HCT116 (cell line): Measurements from ENCODE around the gene RNASEH2B. TPM values are rescaled to one million over a fixed set of nuclear protein-coding genes. Genes with fewer than 3 reads are reported as not detected.

Experiments
- ATAC-seq: fragments of 200-7000 bp; cut with Tn5 transposase; 2 replicates; pipeline ENCODE4 v1.9.1; 2020; ENCODE audit warnings: mild to moderate bottlenecking, moderate library complexity
- BruUV-seq: library from RNA; stranded (reverse); fragments of 400-500 nt; replicated peaks from 2 replicates; lab custom pipeline; 2021; lab: Mats Ljungman, UMichigan
- CTCF ChIA-PET: fragments of 300-600 bp; sonication (Branson Sonifier 250); formaldehyde crosslinking; loops from one replicate; lab custom pipeline; 2021; ENCODE audit warnings: antibody characterized with exemption; lab: Charles Lee
- POLR2A ChIA-PET: fragments of 300-600, 350-600 bp; sonication (Branson Sonifier 250); formaldehyde crosslinking; loops from one replicate; lab custom pipeline; 2021; ENCODE audit warnings: antibody characterized with exemption; lab: Charles Lee
- RAD21 ChIA-PET, 2 experiments: fragments of 300-600 bp; sonication (Branson Sonifier 250); formaldehyde crosslinking; loops; one replicate each; lab custom pipeline; 2023; ENCODE audit warnings: low total read pairs in 2 of 2; ENCODE audit not compliant: uncharacterized antibody in 2 of 2, unreplicated experiment in 2 of 2, low non-redundant PET in 1 of 2; lab: Charles Lee
- DNase-seq: peaks from one replicate; pipeline ENCODE4 v3.0.0-alpha.2; 2010; ENCODE audit warnings: low read depth, low spot score
- H2AFZ ChIP-seq: fragments of 200-600 bp; shearing (Covaris generic), sonication (generic); 2 replicates; pipeline ENCODE4 v1.6.1; 2017; ENCODE audit warnings: low read depth, mixed run types, mixed read lengths, antibody characterized with exemption, low read length; ENCODE audit not compliant: poor library complexity, severe bottlenecking
- H3K27ac ChIP-seq: 2 replicates; pipeline ENCODE4 v1.5.1; 2012; ENCODE audit warnings: low read depth, low read length
- H3K27me3 ChIP-seq: fragments of 200-600 bp; sonication (generic); 2 replicates; pipeline ENCODE4 v1.6.1; 2016; ENCODE audit warnings: mixed run types, low read length, mixed read lengths; ENCODE audit not compliant: insufficient read depth
- H3K36me3 ChIP-seq, 2 experiments: fragments of 200-500 bp in 1 of 2; fragments of 200-600 bp in 1 of 2; sonication (Bioruptor generic) in 1 of 2; sonication (generic) in 1 of 2; 2 replicates each; pipeline versions ENCODE4 v1.5.1 to v1.6.1; 2014 to 2016; ENCODE audit warnings: low read length in 2 of 2, inconsistent platforms in 1 of 2, mixed read lengths in 1 of 2, mixed run types in 1 of 2; ENCODE audit not compliant: insufficient read depth in 2 of 2, control insufficient read depth in 1 of 2
- H3K4me1 ChIP-seq, 2 experiments: fragments of 200-600 bp in 1 of 2; sonication (generic) in 1 of 2; 2 replicates each; pipeline versions ENCODE4 v1.5.1 to v1.6.1; 2012 to 2017; ENCODE audit warnings: low read length in 2 of 2, inconsistent platforms in 1 of 2, mild to moderate bottlenecking in 1 of 2, mixed read lengths in 1 of 2, mixed run types in 1 of 2, moderate library complexity in 1 of 2; ENCODE audit not compliant: insufficient read depth in 2 of 2, control insufficient read depth in 1 of 2
- H3K4me2 ChIP-seq: fragments of 200-600 bp; sonication (generic); 2 replicates; pipeline ENCODE4 v1.6.1; 2017; ENCODE audit warnings: mixed run types, low read length, mixed read lengths
- H3K4me3 ChIP-seq, 2 experiments: fragments of 200-600 bp in 1 of 2; sonication (generic) in 1 of 2; replicated peaks in 1 of 2; 2 replicates each; pipeline ENCODE4 v1.5.1; 2011 to 2016; ENCODE audit warnings: low read length in 2 of 2, control low read depth in 1 of 2, low read depth in 1 of 2, mild to moderate bottlenecking in 1 of 2, mixed read lengths in 1 of 2, mixed run types in 1 of 2
- H3K79me2 ChIP-seq: fragments of 200-600 bp; sonication (generic); 2 replicates; pipeline ENCODE4 v1.6.1; 2017; ENCODE audit warnings: mild to moderate bottlenecking, mixed run types, low read length, moderate library complexity, mixed read lengths; ENCODE audit not compliant: insufficient read depth
- H3K9ac ChIP-seq: fragments of 200-600 bp; sonication (generic); 2 replicates; pipeline ENCODE4 v1.6.1; 2016; ENCODE audit warnings: low read length, mixed read lengths
- H3K9me2 ChIP-seq: fragments of 200-600 bp; sonication (generic), shearing (Covaris generic); 2 replicates; pipeline ENCODE4 v1.6.1; 2017; ENCODE audit warnings: mixed run types, mild to moderate bottlenecking, moderate library complexity; ENCODE audit not compliant: insufficient read depth
- H3K9me3 ChIP-seq, 2 experiments: fragments of 200-500 bp in 1 of 2; fragments of 200-600 bp in 1 of 2; sonication (Bioruptor generic) in 1 of 2; sonication (generic) in 1 of 2; 2 replicates each; pipeline ENCODE4 v1.6.1; 2014 to 2017; ENCODE audit warnings: low read length in 2 of 2, mixed read lengths in 2 of 2, inconsistent platforms in 1 of 2, low read depth in 1 of 2, mild to moderate bottlenecking in 1 of 2, mixed run types in 1 of 2, moderate library complexity in 1 of 2; ENCODE audit not compliant: control insufficient read depth in 1 of 2, insufficient read depth in 1 of 2
- H4K20me1 ChIP-seq: fragments of 200-600 bp; sonication (generic), shearing (Covaris generic); 2 replicates; pipeline ENCODE4 v1.6.1; 2017; ENCODE audit warnings: mixed run types, mild to moderate bottlenecking, moderate library complexity; ENCODE audit not compliant: insufficient read depth
- CBX3 ChIP-seq: IDR thresholded peaks from 2 replicates; pipeline ENCODE4 v1.6.1; 2012; ENCODE audit warnings: low read depth
- CEBPB ChIP-seq: IDR thresholded peaks from 2 replicates; pipeline ENCODE4 v1.6.1; 2012; ENCODE audit warnings: low read depth
- FOSL1 ChIP-seq: IDR thresholded peaks from 2 replicates; pipeline ENCODE4 v1.6.1; 2012; ENCODE audit warnings: low read depth
- POLR2AphosphoS5 ChIP-seq: IDR thresholded peaks from 2 replicates; pipeline ENCODE4 v1.6.1; 2011; ENCODE audit warnings: mild to moderate bottlenecking, low read depth, low read length, moderate library complexity
- SRF ChIP-seq: IDR thresholded peaks from 2 replicates; pipeline ENCODE4 v1.6.1; 2012; ENCODE audit warnings: low read depth
- ZNF274 ChIP-seq: fragments of 200-500 bp; sonication (Bioruptor generic); IDR thresholded peaks from 2 replicates; pipeline ENCODE4 v1.6.1; 2014; ENCODE audit warnings: mild to moderate bottlenecking, low read depth, low read length, inconsistent platforms
- intact Hi-C: fragments of 100-400 bp; cut with micrococcal nuclease; formaldehyde crosslinking; loops from 2 replicates; pipeline ENCODE4 v1.10.0; 2022
- total RNA-seq: library from RNA; stranded (reverse); gene quantifications from one replicate; pipeline ENCODE4 v1.2.1, GENCODE V29; 2021; ENCODE audit not compliant: unreplicated experiment
- TF ChIP-seq, protein P1 (sequence below): IDR thresholded peaks from 2 replicates; pipeline ENCODE4 v1.6.1; 2011; ENCODE audit warnings: mild to moderate bottlenecking, low read length, moderate library complexity; ENCODE audit not compliant: insufficient replicate concordance; ENCODE audit errors: extremely low read depth

RNASEH2B gene
- total RNA-seq, 1 experiment from 2014 or later: 41.3 TPM

DNA sequence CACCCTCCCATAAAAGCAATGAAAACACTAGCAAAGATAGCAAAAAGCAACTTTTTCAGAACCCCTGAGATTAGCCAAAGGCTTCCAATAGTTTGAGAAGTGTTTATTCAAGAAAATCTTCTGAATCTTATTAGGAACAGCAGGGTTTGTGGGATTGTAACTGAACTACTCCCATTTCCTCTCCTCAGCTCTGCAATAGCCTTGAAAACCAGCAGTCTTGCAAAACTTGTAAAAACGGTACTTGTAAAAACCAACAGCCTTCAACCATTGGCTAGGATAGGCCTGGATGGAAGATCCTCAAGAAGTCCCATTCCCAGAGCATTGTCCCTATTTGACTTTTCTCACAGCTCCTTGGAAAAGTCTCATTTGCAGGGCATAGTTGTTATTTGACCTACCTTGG lies 12.1 kb downstream of the RNASEH2B start (continued):
- TF ChIP-seq, protein P1, sequence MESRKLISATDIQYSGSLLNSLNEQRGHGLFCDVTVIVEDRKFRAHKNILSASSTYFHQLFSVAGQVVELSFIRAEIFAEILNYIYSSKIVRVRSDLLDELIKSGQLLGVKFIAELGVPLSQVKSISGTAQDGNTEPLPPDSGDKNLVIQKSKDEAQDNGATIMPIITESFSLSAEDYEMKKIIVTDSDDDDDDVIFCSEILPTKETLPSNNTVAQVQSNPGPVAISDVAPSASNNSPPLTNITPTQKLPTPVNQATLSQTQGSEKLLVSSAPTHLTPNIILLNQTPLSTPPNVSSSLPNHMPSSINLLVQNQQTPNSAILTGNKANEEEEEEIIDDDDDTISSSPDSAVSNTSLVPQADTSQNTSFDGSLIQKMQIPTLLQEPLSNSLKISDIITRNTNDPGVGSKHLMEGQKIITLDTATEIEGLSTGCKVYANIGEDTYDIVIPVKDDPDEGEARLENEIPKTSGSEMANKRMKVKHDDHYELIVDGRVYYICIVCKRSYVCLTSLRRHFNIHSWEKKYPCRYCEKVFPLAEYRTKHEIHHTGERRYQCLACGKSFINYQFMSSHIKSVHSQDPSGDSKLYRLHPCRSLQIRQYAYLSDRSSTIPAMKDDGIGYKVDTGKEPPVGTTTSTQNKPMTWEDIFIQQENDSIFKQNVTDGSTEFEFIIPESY: no peak
- TF ChIP-seq ZNF274 (no peak), CEBPB (no peak), POLR2AphosphoS5 (no peak), SRF (no peak), FOSL1 (no peak)

DNA sequence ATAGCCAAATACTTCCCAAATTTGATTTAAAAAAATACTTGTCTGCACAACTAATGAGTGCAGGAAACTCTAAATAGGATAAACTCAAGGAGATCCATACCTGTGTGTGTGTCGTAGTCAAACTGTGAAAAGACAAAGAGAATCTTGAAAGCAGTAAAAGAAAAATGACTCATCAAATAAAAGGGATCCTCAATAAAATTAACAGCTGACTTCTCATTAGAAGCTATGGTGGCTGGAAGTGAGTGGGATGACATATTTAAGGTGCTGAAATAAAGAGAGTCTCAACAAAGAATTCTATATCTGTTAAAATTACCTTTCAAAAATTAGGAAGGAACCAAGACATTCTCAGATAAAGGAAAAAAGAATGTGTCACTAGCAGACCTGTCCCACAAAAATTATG lies 13.7 kb downstream of the RNASEH2B start:
- no peak overlapping the region for H3K4me3 ChIP-seq
- no peak for ATAC-seq
- intact Hi-C loops: no loop called here
- POLR2A ChIA-PET: no interaction called here
- H3K9me3 ChIP-seq: peaks cover 15 to 21% of the 10 kb centered on the region in 2 experiments; a peak in 3 of 4 replicates
- CTCF ChIA-PET: interaction anchor here (2.2 kb wide), 1 partner anchor 11 kb away, joined by 6 read pairs; no protein-coding TSS in a partner anchor
- H3K9me2 ChIP-seq: no peaks in the 10 kb centered on the region
- no peaks in the 10 kb centered on the region for H3K27me3 ChIP-seq
- H3K9ac ChIP-seq: no peak overlapping the region
- H3K27ac ChIP-seq: no peak overlapping the region
- no peak overlapping the region for H2AFZ ChIP-seq
- TF ChIP-seq CBX3: 0 out of 2 replicates have a peak, but pooled peaks have one; percentile 28
- no peak for TF ChIP-seq CEBPB
- peaks cover 52% of the 10 kb centered on the region for H3K79me2 ChIP-seq
- BruUV-seq: no TSS peak
- H3K36me3 ChIP-seq: peaks cover 0 to 9% of the 10 kb centered on the region in 2 experiments; a peak in 1 of 4 replicates
- DNase-seq: no peak
- H4K20me1 ChIP-seq: no peaks in the 10 kb centered on the region
- no peak overlapping the region for H3K4me2 ChIP-seq
- RAD21 ChIA-PET: no interaction called here
- H3K4me1 ChIP-seq: no peaks in the 10 kb centered on the region
